Astrocyte (in vitro differentiated cells and primary cell): ENCODE measurements around the gene PNPLA1.

Source experiments
- CTCF ChIP-seq: IDR thresholded peaks from 2 replicates; pipeline ENCODE4 v1.5.1; 2011; ENCODE audit warnings: low read depth, mild to moderate bottlenecking, inconsistent platforms, low read length, moderate library complexity; ENCODE audit not compliant: insufficient read depth
- EZH2 ChIP-seq: IDR thresholded peaks from 2 replicates; pipeline ENCODE4 v1.6.1; 2012; ENCODE audit warnings: mild to moderate bottlenecking, low read length, inconsistent platforms; ENCODE audit not compliant: insufficient read depth

DNA sequence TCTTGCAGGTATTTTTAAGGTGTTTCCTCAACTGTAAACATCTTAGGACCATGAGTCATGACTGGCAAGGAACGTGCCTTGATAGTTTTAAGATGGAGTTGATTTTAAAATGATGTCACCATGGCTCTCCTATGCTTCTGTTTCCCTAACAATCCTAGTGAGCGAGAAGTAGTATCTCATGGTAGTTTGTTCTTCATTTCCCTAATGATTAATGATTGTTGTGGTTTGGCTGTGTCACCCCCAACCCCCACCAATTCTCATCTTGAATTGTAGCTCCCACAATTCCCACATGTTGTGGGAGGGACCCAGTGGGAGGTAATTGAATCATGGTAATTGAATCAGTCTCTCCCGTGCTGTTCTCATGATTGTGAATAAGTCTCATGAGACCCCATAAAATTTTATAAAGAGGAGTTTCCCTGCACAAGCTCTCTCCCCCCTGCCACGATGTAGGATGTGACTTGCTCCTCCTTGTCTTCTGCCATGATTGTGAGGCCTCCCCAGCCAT lies 83.6 kb downstream of the PNPLA1 start:
- TF ChIP-seq CTCF (no peak), EZH2 (no peak)
